ENCODE data around the gene CCDC142. TPM values are rescaled to one million over a fixed set of nuclear protein-coding genes. Genes with fewer than 3 reads are reported as not detected.

CCDC142 gene
- total and polyA plus RNA-seq, 2 experiments from 2014 or later = 5.1 to 12.3 TPM

- no peak for TF ChIP-seq ETS1 (IDR thresholded peaks at IDR 0.05)
- TF ChIP-seq REST (IDR thresholded peaks at IDR 0.05; ENCODE audit: unreplicated experiment) = no peak
- no peak for TF ChIP-seq CREB1 (CRISPR knock-in tag; IDR thresholded peaks at IDR 0.05; ENCODE audit: low read depth)
- no peak for TF ChIP-seq STAT1 (IDR thresholded peaks at IDR 0.05; ENCODE audit: unreplicated experiment)
- TF ChIP-seq POLR2AphosphoS5 (IDR thresholded peaks at IDR 0.05; ENCODE audit: low read depth) = no peak
- no peak for TF ChIP-seq JUNB (IDR thresholded peaks at IDR 0.05; ENCODE audit: unreplicated experiment)
- TF ChIP-seq EZH2 (IDR thresholded peaks at IDR 0.05; ENCODE audit: low read depth, unreplicated experiment) = no peak
- no peak for TF ChIP-seq CTCF (conservative IDR thresholded peaks at IDR 0.05; ENCODE audit: low read depth in 2 of 2)
- TF ChIP-seq ZNF114 (CRISPR knock-in tag; IDR thresholded peaks at IDR 0.05) = no peak
- no peak for TF ChIP-seq EZH2phosphoT487 (IDR thresholded peaks at IDR 0.05; ENCODE audit: unreplicated experiment)
- TF ChIP-seq NANOG (IDR thresholded peaks at IDR 0.05; ENCODE audit: borderline replicate concordance) = no peak
- TF ChIP-seq ZNF331 (CRISPR knock-in tag; IDR thresholded peaks at IDR 0.05; ENCODE audit: low read depth) = no peak
These were observed 53.0 kb downstream of the CCDC142 start (continued) for GRCh38 chr2:74429487-74430451.

Measured in GM23338 (cell line).